NK-92 (cell line): ENCODE measurements around the gene ABCA13.

Experiments used
- DNase-seq: peaks from one replicate; lab custom pipeline; 2025; ENCODE audit not compliant: unreplicated experiment; lab: John Stamatoyannopoulos, UW

Gene ABCA13

GRCh38 chr7:48505466-48505865 lies 334.2 kb downstream of the ABCA13 start:
- no peak for DNase-seq

DNA sequence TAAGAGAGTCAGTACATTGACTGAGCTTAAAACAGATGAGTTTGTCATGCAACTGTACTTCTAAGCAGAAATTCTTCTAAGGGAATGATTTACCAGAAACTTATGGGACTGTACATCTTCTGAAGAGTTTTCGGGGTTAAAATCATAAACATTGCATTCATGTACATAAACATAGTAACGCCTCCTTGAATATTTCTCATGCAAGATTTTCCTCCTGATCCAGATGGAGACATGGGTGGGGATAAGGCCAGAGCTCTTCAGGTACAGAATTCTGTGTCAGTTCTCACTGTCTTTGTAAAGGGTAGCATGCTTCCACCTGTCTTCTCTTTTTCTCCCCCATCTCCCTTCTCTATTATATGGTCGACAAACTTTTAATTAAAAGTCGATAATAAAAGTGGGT lies 335.3 kb downstream of the ABCA13 start:
- DNase-seq: no peak

- no peak for DNase-seq
Measured at GRCh38 chr7:48511080-48511479, 339.8 kb downstream of the ABCA13 start.

GRCh38 chr7:48512892-48513291 lies 341.6 kb downstream of the ABCA13 start:
- no peak for DNase-seq

DNA sequence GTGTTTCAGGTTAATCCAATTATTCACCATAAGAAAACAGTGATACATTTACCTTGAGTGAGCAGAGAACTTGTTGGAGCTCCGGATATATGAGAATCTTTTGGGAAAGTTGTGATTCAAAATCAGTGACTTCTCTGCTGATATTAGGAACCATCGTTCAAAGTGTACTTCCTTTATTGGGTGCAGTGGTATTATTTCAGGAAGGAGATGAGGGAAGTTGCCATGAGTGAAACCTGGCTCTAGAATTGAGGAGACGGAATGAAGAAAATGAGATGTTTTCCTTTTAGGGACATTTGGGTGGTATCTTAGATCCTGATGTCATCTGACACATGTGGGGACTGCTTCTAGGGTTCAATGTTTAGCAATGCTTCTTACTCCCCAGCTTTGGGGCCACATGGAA lies 343.9 kb downstream of the ABCA13 start:
- DNase-seq: no peak

- no peak for DNase-seq
Measured at GRCh38 chr7:48518092-48518491, 346.8 kb downstream of the ABCA13 start.

- DNase-seq: no peak
Measured at GRCh38 chr7:48522692-48523091, 351.4 kb downstream of the ABCA13 start.

DNA sequence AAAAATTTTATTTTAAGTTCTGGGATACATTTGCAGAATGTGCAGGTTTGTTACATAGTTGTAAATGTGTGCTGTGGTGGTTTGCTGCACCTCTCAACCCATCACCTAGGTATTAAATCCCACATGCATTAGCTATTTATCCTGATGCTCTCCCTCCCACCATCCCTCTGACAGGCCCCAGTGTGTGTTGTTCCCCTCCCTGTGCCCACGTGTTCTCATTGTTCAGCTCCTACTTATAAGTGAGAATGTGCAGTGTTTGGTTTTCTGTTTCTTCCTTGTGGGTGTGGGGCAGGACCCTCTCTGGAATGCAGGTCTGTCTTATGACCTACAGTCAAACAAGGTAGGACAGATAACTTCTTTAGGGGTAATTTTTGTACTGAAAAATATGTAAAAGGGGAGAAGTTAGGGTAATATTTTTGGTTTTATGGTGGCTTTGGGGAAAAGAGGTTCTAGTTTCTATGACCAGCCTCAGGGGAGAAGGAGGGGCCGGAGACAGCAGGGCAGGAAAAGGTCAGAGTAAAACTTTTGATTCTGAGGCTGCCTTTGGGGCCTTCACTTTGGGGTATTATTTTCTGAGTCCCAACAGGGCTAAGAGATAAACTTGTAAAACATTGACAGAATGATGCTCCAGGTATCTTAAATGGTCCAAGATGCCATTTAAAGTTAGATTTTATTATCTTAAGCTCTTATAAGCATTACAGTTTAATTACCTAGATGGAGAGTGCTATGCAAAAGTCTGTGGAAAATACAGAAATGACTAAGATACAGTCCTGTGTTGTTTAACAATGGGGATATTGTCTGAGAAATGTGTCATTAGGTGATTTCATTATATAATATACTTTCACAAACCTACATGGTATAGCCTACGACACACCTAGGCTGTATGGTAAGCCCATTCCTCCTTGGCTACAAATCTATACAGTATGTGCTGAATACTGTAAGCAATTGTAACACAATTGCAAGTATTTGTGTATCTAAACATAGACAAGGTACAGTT lies 354.8 kb downstream of the ABCA13 start:
- no peak for DNase-seq

DNA sequence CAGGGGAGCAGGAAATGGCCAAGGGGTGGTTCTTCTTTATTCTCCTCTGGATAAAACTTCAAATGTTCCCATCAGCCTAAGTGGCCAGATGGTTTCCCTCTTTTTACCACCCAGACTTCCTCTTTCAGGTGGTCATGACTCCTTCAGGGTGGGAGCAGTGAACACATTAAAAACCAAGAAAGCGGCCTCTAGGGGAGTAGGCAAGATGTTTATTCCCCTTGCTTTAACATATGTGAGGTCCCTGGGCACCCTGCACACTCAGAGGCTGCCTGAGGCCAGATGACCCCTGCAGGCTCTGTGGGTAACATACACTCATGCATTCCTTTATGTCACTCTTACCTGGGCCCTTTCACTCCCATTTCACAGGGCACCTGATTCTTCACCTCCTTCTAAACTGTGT lies 357.4 kb downstream of the ABCA13 start:
- no peak for DNase-seq

DNA sequence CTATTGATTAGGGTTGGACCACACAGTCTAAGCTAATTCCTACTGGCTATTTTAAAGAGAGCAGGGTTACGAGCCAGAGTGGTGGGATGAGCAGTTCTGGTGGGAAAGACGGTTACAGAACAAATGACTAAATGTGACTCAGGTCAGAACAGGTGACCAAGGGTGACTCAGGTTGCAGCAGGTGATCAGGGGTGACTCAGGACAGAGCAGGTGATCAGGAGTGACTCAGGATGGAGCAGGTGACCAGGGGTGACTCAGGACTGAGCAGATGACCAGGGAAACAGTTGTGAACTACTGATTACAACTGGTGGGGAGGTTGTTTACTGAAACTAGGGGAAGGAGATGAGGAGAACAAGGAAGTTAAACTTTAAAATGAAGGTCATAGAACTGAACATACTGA lies 366.3 kb downstream of the ABCA13 start:
- DNase-seq: no peak

GRCh38 chr7:48540746-48541145 lies 369.5 kb downstream of the ABCA13 start:
- no peak for DNase-seq

- DNase-seq: no peak
Measured at GRCh38 chr7:48548667-48549066, 377.4 kb downstream of the ABCA13 start.

GRCh38 chr7:48551652-48552051 lies 380.4 kb downstream of the ABCA13 start:
- no peak for DNase-seq

- DNase-seq: no peak
Measured at GRCh38 chr7:48563334-48563733, 392.1 kb downstream of the ABCA13 start.

GRCh38 chr7:48575516-48575915 lies 404.3 kb downstream of the ABCA13 start:
- no peak for DNase-seq

GRCh38 chr7:48587475-48587874 lies 416.2 kb downstream of the ABCA13 start:
- DNase-seq: no peak

- DNase-seq: no peak
Measured at GRCh38 chr7:48594349-48594748, 423.1 kb downstream of the ABCA13 start.

GRCh38 chr7:48595756-48596155 lies 424.5 kb downstream of the ABCA13 start:
- DNase-seq: no peak

- DNase-seq: no peak
Measured at GRCh38 chr7:48610705-48611104, 439.4 kb downstream of the ABCA13 start.

- no peak for DNase-seq
Measured at GRCh38 chr7:48611993-48612392, 440.7 kb downstream of the ABCA13 start.

DNA sequence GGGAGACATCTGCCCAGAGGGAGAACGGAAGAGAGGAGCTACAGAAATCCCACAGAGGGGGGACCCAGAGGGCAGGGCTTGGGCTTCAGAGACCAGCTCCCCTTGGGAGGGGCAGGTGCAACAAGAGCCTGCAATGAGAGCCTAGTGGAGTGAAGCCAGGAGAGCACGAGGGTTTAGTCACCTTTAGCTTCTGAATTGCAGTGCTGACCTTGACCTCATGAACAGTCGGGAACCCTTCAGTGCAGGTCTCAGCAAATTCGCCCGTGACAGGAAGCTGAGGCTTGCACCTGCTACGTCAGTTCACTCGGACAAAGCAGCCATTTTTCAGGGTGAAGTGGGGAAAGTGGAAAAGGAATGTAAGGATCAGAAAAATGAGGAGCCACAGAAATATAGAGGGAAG lies 446.2 kb downstream of the ABCA13 start:
- no peak for DNase-seq

DNA sequence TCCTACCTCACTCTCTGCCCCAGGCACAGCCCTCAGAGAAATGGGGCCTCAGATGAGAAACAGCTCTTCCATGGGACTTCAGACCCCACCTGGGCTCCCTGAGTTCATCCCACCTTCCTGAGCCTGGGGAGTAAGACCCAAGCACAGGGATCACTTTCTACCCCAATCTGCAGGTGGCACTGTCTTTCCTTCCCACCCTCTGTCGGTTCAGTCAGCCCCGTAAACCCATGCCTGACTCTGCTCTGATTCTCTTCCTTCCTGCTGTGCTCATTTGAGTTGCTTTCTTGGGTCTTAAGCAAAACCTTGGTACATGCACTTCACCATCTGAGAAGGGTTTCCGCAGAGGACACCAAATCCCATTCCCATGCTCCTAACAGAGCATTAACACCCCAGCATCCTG lies 446.7 kb downstream of the ABCA13 start:
- no peak for DNase-seq

GRCh38 chr7:48621076-48621475 lies 449.8 kb downstream of the ABCA13 start:
- no peak for DNase-seq
